Common myeloid progenitor, CD34-positive (primary cell): ENCODE data around the gene PIGM. TPM values are rescaled to one million over a fixed set of nuclear protein-coding genes. Genes with fewer than 3 reads are reported as not detected.

Experiments
- CTCF ChIA-PET: fragments of 350-600 bp; sonication (Branson Sonifier 250); formaldehyde crosslinking; loops from one replicate; lab custom pipeline; 2021; ENCODE audit warnings: antibody characterized with exemption; lab: Charles Lee
- POLR2A ChIA-PET: fragments of 350-600 bp; sonication (Branson Sonifier 250); formaldehyde crosslinking; loops from one replicate; lab custom pipeline; 2021; ENCODE audit warnings: antibody characterized with exemption; lab: Charles Lee
- DNase-seq, 3 donors: peaks; one replicate each; pipeline versions ENCODE4 v3.0.0 to v3.0.0-alpha.2; 2013
- H3K27ac ChIP-seq, 2 experiments: 1 replicate in 1 of 2; 2 replicates in 1 of 2; pipeline ENCODE4 v1.7.0; 2013; ENCODE audit warnings: inconsistent platforms in 2 of 2, low read length in 2 of 2, mild to moderate bottlenecking in 2 of 2, low read depth in 1 of 2, moderate library complexity in 1 of 2; ENCODE audit not compliant: severe bottlenecking in 2 of 2, insufficient read depth in 1 of 2, poor library complexity in 1 of 2
- H3K27me3 ChIP-seq, 5 experiments: replicated peaks in 2 of 5; 1 replicate in 3 of 5; 2 replicates in 2 of 5; pipeline versions ENCODE4 v1.6.1 to v1.7.0; 2013; ENCODE audit warnings: low read length in 4 of 5, mild to moderate bottlenecking in 2 of 5, moderate library complexity in 2 of 5, inconsistent platforms in 1 of 5; ENCODE audit not compliant: insufficient read depth in 5 of 5, control insufficient read depth in 4 of 5
- H3K36me3 ChIP-seq, 4 experiments: 1 replicate in 2 of 4; 2 replicates in 2 of 4; pipeline versions ENCODE4 v1.6.1 to v1.7.0; 2013; ENCODE audit warnings: low read length in 3 of 4, control low read depth in 1 of 4, mild to moderate bottlenecking in 1 of 4; ENCODE audit not compliant: control insufficient read depth in 4 of 4, insufficient read depth in 4 of 4
- H3K4me1 ChIP-seq, 4 experiments: 1 replicate in 3 of 4; 2 replicates in 1 of 4; pipeline versions ENCODE4 v1.6.1 to v1.7.1; 2013; ENCODE audit warnings: low read length in 3 of 4, mild to moderate bottlenecking in 3 of 4, control low read depth in 1 of 4, inconsistent platforms in 1 of 4, moderate library complexity in 1 of 4; ENCODE audit not compliant: control insufficient read depth in 4 of 4, insufficient read depth in 4 of 4; ENCODE audit errors: control extremely low read depth in 1 of 4
- H3K4me3 ChIP-seq, 7 experiments: 1 replicate in 4 of 7; 2 replicates in 3 of 7; pipeline versions ENCODE4 v1.5.1 to v1.7.0; 2013; ENCODE audit warnings: mild to moderate bottlenecking in 7 of 7, low read length in 6 of 7, moderate library complexity in 6 of 7, inconsistent platforms in 2 of 7, low read depth in 2 of 7, control low read depth in 1 of 7; ENCODE audit not compliant: insufficient read depth in 4 of 7, control insufficient read depth in 1 of 7; ENCODE audit errors: extremely low read depth in 1 of 7
- H3K9me3 ChIP-seq, 5 experiments: 1 replicate in 4 of 5; 2 replicates in 1 of 5; pipeline versions ENCODE4 v1.6.1 to v1.7.1; 2013; ENCODE audit warnings: low read length in 4 of 5, mild to moderate bottlenecking in 2 of 5, inconsistent platforms in 1 of 5, low read depth in 1 of 5, moderate library complexity in 1 of 5; ENCODE audit not compliant: control insufficient read depth in 4 of 5, insufficient read depth in 2 of 5; ENCODE audit errors: control extremely low read depth in 1 of 5
- WGBS: methylation state at CpG from one replicate; pipeline ENCODE4 v1.1.5; 2013; ENCODE audit not compliant: insufficient coverage; 5-methylcytosine and 5-hydroxymethylcytosine counted together
- polyA plus RNA-seq: library from polyadenylated mRNA; unstranded; fragments of 120-200 nt; gene quantifications from one replicate; pipeline ENCODE4 v1.2.1, GENCODE V29; 2013

The PIGM gene
- polyA plus RNA-seq = 8.5 TPM

DNA sequence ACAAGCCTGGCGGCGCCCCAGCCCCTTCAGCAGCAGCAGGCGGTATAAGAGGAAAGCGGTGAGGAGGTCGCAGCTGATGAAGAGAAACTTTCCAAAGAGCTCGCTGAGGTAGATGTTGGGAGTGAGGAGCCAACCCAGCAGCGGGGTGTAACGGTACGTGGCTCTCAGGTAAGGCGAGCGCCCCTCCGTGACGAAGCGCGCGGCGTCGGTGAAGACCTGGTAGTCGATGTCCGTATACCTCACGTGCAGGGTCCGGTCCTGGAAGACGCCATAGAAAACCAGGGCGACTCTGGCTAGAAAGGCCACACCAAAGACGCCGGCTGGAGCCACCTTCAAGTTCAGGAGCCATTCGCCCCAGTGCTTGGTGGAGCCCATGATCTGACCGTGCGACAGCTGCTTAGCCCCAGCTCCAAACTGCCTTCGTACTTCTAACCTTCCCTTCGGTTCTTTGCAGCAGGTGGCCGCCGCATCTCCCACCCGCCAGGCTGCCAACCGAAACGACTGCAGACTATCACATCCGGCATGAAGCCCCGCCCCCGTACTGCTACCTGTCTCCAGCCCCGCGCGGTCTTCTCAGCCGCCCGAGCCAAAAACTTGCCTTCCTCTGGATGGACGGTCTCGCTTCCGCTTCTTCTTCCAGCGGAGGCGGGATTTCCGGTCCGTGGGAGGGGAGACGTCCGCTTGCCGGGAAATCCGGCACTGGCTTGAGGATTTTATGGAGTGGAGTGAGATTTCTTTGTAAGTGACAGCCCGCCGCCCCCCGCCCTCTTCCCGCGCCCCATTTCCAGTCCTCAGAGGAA is at the start of gene PIGM:
PIGM (minus strand) TSS at position 626 of the 800 bp plus-strand sequence; CDS start at position 375, 251 bp downstream.
- H3K27me3 ChIP-seq = no peaks in the 10 kb centered on the region
- WGBS = under 1% methylated on average over 55 of the region's 60 CpGs
- POLR2A ChIA-PET = interaction anchor here (0.6 to 2.5 kb wide), 2 partner anchors 9 to 15 kb away, joined by 3 to 5 read pairs; no protein-coding TSS in a partner anchor

DNA sequence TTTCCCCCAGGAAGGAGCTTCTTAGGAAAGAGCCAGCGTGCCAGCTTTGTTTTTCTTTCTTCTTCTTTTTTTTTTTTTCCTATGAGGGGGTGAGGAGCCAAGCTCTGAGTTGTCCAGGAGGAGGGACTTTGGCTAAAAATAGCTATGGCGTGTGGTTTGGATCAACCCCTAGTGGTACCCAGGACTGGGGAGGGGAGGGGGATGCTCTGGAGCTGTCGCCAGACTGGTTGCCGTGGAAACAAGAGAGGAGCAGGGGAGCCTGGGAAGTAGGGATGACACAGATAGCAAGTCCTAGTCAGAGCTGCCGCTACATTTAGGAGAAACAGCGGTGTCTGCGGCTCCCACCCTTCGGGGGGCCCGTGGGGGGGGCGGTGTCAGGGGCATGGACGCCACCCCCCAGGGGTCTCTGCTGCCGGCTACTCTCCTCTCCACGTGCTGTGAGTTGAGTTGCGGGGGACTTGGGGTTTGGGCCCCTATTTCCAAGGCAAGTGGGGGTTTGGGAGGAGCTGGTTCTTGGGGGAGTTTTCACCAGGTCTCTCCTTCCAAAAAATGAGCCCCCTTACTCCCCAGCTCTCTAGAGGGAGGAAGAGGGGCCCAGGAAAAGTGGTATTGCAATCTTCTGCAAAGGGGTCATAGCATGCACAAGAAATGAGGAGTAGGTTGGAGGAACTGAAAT is 49.6 kb upstream of the PIGM start, which contains the start of gene KCNJ9:
KCNJ9 (plus strand) TSS at position 278 of the 676 bp plus-strand sequence. CDS start 2,493 bp downstream, outside the sequence.
- ChIA-PET POLR2A (no interaction called here), CTCF (interaction anchor here (0.8 to 9.2 kb wide), 15 partner anchors 9 to 161 kb away, joined by 3 to 100 read pairs (median 3); partner anchors contain the start of gene KCNJ10)
- no peaks in the 10 kb centered on the region for H3K36me3 ChIP-seq
- WGBS = 37% methylated on average over 10 of the region's 14 CpGs
- peaks cover 0 to 11% (median 7%) of the 10 kb centered on the region in 4 experiments for H3K4me1 ChIP-seq
- H3K27ac ChIP-seq = no peak within 1 kb of the TSS
- H3K27me3 ChIP-seq = peaks cover 9 to 54% (median 39%) of the 10 kb centered on the region in 5 experiments
- DNase-seq = no peak
- no peaks in the 10 kb centered on the region for H3K9me3 ChIP-seq
- H3K4me3 ChIP-seq = no peak within 1 kb of the TSS

More for the DNA sequence above, at the start of gene PIGM:
- CTCF ChIA-PET = interaction anchor here (0.7 to 4.7 kb wide), 12 partner anchors 9 to 641 kb away, joined by 3 to 30 read pairs (median 4); no protein-coding TSS in a partner anchor
- Histone ChIP-seq H3K4me1 (peaks cover 10 to 34% (median 24%) of the 10 kb centered on the region in 4 experiments), H3K27ac (peak within 1 kb of the TSS in 1 of 2 experiments; percentile 39), H3K4me3 (peak within 1 kb of the TSS; percentile 61 to 95 (median 89)), H3K36me3 (peaks cover 0 to 3% (median 0%) of the 10 kb centered on the region in 4 experiments), H3K9me3 (no peaks in the 10 kb centered on the region)
- DNase-seq = peak; percentile 89 to 92 (median 91)

DNA sequence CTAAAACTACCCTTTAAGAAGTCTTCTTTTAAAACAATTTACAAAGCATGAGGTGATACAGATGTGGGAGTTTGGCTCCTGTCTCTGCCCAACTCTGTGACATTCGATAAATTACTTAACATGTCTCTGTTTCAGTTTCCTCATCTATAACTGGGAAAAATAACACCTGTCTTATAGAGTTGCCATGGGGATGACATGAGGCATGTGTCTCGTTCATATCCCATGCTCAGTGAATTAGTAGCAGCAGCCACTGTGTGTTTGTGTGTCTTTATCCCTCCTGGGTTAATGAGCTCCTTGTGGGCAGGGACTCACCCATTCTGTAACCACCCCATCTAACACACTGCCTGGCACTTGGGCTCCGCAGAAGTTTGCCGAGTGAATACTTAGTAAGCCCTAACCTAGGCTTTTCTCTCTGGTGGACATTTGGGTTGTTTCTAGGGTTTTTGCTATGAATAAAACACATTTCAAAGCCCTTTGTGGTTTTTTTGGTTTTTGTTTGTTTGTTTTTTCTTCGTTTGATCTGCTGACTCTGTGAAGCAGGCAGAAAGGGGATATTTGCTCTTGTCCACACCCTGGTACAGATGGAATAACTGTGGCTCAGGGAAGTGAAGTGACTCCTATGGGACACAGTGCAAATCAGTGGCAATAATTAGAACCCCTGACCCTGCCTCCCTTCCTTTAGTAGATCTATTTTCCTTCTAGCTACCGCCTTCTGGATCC is 48.8 kb upstream of the PIGM start:
- no peak for DNase-seq
- 67% methylated on average over 2 of the region's 6 CpGs for WGBS
- peaks cover 0 to 11% (median 7%) of the 10 kb centered on the region in 4 experiments for H3K4me1 ChIP-seq
- CTCF ChIA-PET = interaction anchor here (0.7 to 9.2 kb wide), 20 partner anchors 10 to 168 kb away, joined by 3 to 100 read pairs (median 4); partner anchors contain the start of genes IGSF9, KCNJ10 and PIGM
- POLR2A ChIA-PET = no interaction called here
- no peak overlapping the region for H3K4me3 ChIP-seq
- no peak overlapping the region for H3K27ac ChIP-seq
- H3K9me3 ChIP-seq = no peaks in the 10 kb centered on the region
- H3K27me3 ChIP-seq = peaks cover 9 to 58% (median 39%) of the 10 kb centered on the region in 5 experiments
- no peaks in the 10 kb centered on the region for H3K36me3 ChIP-seq

DNA sequence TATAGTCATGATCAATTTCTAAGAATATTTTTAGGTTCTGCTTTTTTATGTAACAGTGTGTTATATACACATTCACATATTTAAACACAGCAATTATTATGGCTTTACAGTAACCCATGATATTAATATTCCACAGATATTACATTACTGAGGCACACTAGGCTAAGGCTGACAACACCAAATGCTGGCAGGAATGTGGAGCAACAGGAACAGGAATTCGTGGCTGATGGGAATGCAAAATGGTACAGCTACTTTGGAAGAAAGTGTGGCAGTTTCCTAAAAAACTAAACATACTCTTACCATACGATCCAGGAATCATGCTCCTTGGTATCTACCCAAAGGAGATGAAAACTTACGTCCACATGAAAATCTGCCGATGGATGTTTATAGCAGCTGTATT is 47.7 kb upstream of the PIGM start:
- Histone ChIP-seq H3K36me3 (no peaks in the 10 kb centered on the region), H3K27me3 (peaks cover 9 to 57% (median 39%) of the 10 kb centered on the region in 5 experiments), H3K27ac (no peak overlapping the region), H3K4me3 (no peak overlapping the region), H3K4me1 (peaks cover 0 to 10% (median 7%) of the 10 kb centered on the region in 4 experiments), H3K9me3 (no peaks in the 10 kb centered on the region)
- 100% methylated on average over 3 of the region's 4 CpGs for whole genome bisulfite sequencing
- CTCF ChIA-PET = interaction anchor here (0.9 to 9.2 kb wide), 23 partner anchors 7 to 281 kb away, joined by 3 to 100 read pairs (median 7); partner anchors contain the start of genes KCNJ10 and PIGM
- no peak for DNase-seq
- POLR2A ChIA-PET = no interaction called here

DNA sequence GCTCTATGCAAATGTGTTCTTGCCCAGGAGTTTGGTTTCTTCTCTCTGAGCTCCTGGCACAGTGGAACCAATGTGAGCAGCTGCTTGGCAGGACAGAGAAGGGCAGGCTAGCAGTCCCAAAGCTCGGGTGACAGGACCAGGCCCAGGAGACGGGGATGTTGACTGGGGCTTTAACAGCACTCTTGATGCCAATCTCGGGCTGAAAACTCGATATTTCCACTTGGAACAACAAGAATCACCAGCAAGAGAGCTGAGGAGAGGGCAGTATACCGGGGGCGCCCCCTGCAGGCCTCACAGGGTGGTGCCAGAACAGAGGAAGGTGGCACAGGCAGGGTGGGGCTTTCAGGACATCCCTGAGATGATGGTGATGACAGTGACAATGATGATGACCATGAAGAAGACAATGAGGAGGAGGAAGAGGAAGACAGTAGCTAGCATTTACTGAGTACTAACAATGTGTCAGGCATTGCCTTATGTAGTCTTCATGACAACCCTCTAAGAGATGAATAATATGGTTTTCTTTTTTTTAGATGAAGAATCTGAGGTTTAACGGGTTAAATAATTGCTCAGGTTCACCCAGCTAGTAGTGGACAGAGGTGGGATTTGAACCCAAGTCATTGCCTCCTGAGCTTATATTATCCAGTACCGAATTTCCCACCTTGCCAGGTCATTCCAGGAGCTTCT is 46.9 kb upstream of the PIGM start:
- ChIA-PET CTCF (interaction anchor here (0.9 to 9.2 kb wide), 30 partner anchors 8 to 280 kb away, joined by 3 to 100 read pairs (median 6); partner anchors contain the start of genes KCNJ10 and PIGM), POLR2A (no interaction called here)
- Histone ChIP-seq H3K27ac (no peak overlapping the region), H3K27me3 (peaks cover 9 to 50% (median 38%) of the 10 kb centered on the region in 5 experiments), H3K36me3 (no peaks in the 10 kb centered on the region), H3K4me1 (peaks cover 0 to 3% (median under 1%) of the 10 kb centered on the region in 4 experiments), H3K4me3 (no peak overlapping the region), H3K9me3 (no peaks in the 10 kb centered on the region)
- DNase-seq = peak; percentile 47 to 65 (median 60)
- WGBS = 5% methylated on average over 4 of the region's 8 CpGs

DNA sequence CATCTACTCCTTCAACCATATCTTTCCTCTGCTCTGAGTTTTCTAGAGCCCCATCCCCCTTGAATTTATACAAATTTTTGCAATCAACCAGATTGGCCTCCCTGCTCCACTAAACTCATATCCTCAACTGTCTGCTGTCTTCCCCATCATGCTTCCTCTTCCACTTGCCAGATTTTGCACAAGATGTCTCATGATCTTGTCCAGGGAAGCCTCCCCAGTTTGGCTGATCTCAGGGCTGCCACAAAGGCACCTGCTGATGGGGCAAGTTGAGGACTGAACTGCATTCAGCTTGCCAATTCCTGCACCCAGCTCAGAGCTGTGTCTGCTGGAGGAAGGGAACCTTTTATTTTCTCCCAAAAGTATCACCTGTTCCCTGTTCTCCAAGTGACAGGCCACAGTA is 45.7 kb upstream of the PIGM start:
- Histone ChIP-seq H3K27me3 (peaks cover 9 to 38% (median 33%) of the 10 kb centered on the region in 5 experiments), H3K27ac (no peak overlapping the region), H3K4me1 (peaks cover 0 to 2% (median 0%) of the 10 kb centered on the region in 4 experiments), H3K36me3 (no peaks in the 10 kb centered on the region), H3K9me3 (no peaks in the 10 kb centered on the region), H3K4me3 (no peak overlapping the region)
- POLR2A ChIA-PET = no interaction called here
- DNase-seq = no peak
- CTCF ChIA-PET = interaction anchor here (0.6 to 9.2 kb wide), 16 partner anchors 9 to 1333 kb away, joined by 3 to 100 read pairs (median 9); no protein-coding TSS in a partner anchor
